PFSK-1 (cell line): ENCODE results near the gene SOCS7.

Experiments
- FOXP2 ChIP-seq: optimal IDR thresholded peaks from 2 replicates; pipeline ENCODE3; 2011; ENCODE audit warnings: borderline replicate concordance, control low read depth, inconsistent platforms; ENCODE audit not compliant: insufficient read depth; ENCODE audit errors: extremely low read length, extremely low read depth
- POLR2AphosphoS5 ChIP-seq: IDR thresholded peaks from 2 replicates; pipeline ENCODE4 v1.6.1; 2012; ENCODE audit warnings: low read depth, mild to moderate bottlenecking, control low read depth, low read length, moderate library complexity
- TAF1 ChIP-seq: IDR thresholded peaks from 2 replicates; pipeline ENCODE4 v1.6.1; 2012; ENCODE audit warnings: low read length, control low read depth, borderline replicate concordance; ENCODE audit not compliant: insufficient read depth
- TF ChIP-seq, protein P1 (sequence below), 2 experiments: IDR thresholded peaks; 2 replicates each; pipeline versions ENCODE4 v1.6.1 to v1.8.0; 2011 to 2012; ENCODE audit warnings: low read depth in 2 of 2, low read length in 2 of 2, control low read depth in 1 of 2, inconsistent platforms in 1 of 2, mild to moderate bottlenecking in 1 of 2, moderate library complexity in 1 of 2; ENCODE audit not compliant: insufficient read depth in 1 of 2

DNA sequence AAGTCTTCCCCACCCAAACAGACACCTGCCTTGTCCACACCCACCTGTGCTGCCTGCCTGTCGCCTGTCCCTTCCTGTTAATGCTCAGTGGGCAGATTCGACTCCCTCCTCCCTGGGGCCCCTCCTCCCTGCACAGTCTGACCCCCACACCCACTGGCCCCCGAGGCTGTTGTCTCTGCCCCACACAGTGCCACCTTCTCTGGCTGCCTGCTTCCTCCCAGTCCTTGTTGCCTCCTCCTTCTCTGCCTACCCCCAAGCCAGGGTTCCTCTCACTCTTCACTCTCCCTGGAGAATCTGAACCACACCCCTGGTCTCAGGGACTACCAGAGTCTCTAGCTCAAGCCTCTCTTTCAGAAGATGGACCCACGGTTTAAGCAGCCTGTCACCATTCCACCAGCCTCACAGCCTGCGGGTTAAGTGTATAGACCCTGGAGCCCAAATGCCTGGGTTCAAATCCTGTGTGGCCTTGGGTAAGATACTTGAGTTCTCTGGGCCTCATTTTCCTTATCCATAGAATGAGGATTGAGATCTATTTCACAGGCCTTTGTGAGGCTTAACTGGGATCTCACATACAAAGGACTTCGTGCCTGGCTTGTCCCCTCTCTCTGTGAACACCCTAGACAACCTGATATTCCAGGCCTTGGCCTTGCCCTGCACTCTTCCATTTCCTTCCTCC, 72.8 kb downstream of the SOCS7 start:
- no peak for TF ChIP-seq TAF1
- TF ChIP-seq POLR2AphosphoS5, result no peak
- TF ChIP-seq, protein P1, sequence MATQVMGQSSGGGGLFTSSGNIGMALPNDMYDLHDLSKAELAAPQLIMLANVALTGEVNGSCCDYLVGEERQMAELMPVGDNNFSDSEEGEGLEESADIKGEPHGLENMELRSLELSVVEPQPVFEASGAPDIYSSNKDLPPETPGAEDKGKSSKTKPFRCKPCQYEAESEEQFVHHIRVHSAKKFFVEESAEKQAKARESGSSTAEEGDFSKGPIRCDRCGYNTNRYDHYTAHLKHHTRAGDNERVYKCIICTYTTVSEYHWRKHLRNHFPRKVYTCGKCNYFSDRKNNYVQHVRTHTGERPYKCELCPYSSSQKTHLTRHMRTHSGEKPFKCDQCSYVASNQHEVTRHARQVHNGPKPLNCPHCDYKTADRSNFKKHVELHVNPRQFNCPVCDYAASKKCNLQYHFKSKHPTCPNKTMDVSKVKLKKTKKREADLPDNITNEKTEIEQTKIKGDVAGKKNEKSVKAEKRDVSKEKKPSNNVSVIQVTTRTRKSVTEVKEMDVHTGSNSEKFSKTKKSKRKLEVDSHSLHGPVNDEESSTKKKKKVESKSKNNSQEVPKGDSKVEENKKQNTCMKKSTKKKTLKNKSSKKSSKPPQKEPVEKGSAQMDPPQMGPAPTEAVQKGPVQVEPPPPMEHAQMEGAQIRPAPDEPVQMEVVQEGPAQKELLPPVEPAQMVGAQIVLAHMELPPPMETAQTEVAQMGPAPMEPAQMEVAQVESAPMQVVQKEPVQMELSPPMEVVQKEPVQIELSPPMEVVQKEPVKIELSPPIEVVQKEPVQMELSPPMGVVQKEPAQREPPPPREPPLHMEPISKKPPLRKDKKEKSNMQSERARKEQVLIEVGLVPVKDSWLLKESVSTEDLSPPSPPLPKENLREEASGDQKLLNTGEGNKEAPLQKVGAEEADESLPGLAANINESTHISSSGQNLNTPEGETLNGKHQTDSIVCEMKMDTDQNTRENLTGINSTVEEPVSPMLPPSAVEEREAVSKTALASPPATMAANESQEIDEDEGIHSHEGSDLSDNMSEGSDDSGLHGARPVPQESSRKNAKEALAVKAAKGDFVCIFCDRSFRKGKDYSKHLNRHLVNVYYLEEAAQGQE (IDR thresholded peaks at IDR 0.05; ENCODE audit: insufficient read depth in 1 of 2, low read depth in 2 of 2, low read length in 2 of 2), result no peak
- no peak for TF ChIP-seq FOXP2
